ENCODE measurements around the gene CDK11B.

CDK11B gene

GRCh38 chr1:1631782-1632420, 26.9 kb downstream of the CDK11B start, which contains the start of gene MMP23B:
TSS of gene MMP23B (plus strand) at chr1:1632173. CDS start at chr1:1632219, 46 bp downstream.
- peaks cover 51% of the 10 kb centered on the region for H3K27me3 ChIP-seq
- H3K27ac ChIP-seq: no peak within 1 kb of the TSS
- no peak within 1 kb of the TSS for H3K4me3 ChIP-seq (ENCODE audit: low read depth in 1 of 2, low read length in 1 of 2)
- H3K36me3 ChIP-seq: peaks cover 25% of the 10 kb centered on the region
- no peak for TF ChIP-seq CTCF (IDR thresholded peaks at IDR 0.05)
- no peaks in the 10 kb centered on the region for H3K9me3 ChIP-seq
- peaks cover 2 to 26% of the 10 kb centered on the region in 2 experiments for H3K4me1 ChIP-seq (ENCODE audit: control insufficient read depth in 1 of 2, insufficient read depth in 1 of 2, low read depth in 1 of 2, low read length in 1 of 2)

GRCh38 chr1:1630965-1631781, 27.6 kb downstream of the CDK11B start:
- Histone ChIP-seq H3K27ac (no peak overlapping the region), H3K4me3 (ENCODE audit: low read depth in 1 of 2, low read length in 1 of 2) (no peak overlapping the region)

DNA sequence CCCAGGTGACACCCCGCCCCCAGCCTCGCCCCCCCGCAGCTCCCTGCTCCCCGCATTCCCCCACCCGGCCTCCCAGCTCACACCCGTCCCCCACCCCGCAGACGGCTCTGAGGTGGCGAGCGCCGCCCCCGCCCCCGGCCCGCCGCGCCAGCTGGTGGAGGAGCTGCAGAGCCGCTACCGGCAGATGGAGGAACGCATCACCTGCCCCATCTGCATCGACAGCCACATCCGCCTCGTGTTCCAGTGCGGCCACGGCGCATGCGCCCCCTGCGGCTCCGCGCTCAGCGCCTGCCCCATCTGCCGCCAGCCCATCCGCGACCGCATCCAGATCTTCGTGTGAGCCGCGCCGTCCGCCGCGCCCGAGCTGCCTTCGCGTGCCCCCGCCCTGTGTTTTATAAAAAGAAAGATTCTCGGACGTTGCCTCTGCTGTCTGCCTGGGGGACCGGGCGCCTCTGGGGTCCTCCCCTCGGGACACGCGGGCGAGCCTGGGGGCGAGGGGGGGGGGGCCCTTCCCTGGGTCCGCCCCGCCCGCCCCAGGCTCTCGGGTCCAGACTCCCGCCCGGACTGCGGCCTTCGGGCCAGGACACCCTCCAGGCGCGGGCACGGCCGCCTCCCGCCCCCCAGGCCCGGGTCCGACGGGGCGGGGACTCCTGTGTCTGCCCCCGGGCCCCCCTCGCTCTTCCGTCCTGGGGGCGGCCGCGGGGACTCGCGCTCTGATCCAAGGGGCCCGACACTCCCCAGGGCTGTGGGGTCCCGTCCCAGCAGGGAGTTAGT, 28.4 kb downstream of the CDK11B start:
- H3K27me3 ChIP-seq: peaks cover 51% of the 10 kb centered on the region
- H3K27ac ChIP-seq: no peak overlapping the region
- no peaks in the 10 kb centered on the region for H3K9me3 ChIP-seq
- H3K4me1 ChIP-seq (ENCODE audit: control insufficient read depth in 1 of 2, insufficient read depth in 1 of 2, low read depth in 1 of 2, low read length in 1 of 2): peaks cover 2 to 26% of the 10 kb centered on the region in 2 experiments
- H3K36me3 ChIP-seq: peaks cover 25% of the 10 kb centered on the region
- TF ChIP-seq CTCF (IDR thresholded peaks at IDR 0.05): no peak
- H3K4me3 ChIP-seq (ENCODE audit: low read depth in 1 of 2, low read length in 1 of 2): peak overlapping the region; percentile 23 to 44

More at GRCh38 chr1:1630965-1631781, 27.6 kb downstream of the CDK11B start:
- Histone ChIP-seq H3K36me3 (peaks cover 22% of the 10 kb centered on the region), H3K9me3 (no peaks in the 10 kb centered on the region), H3K4me1 (ENCODE audit: control insufficient read depth in 1 of 2, insufficient read depth in 1 of 2, low read depth in 1 of 2, low read length in 1 of 2) (peaks cover 2 to 26% of the 10 kb centered on the region in 2 experiments), H3K27me3 (peaks cover 51% of the 10 kb centered on the region)
- TF ChIP-seq CTCF (IDR thresholded peaks at IDR 0.05): no peak

GRCh38 chr1:1629430-1630190, 29.2 kb downstream of the CDK11B start:
- H3K27ac ChIP-seq: no peak overlapping the region
- no peaks in the 10 kb centered on the region for H3K9me3 ChIP-seq

More at GRCh38 chr1:1629430-1630190, 29.2 kb downstream of the CDK11B start:
- TF ChIP-seq CTCF (IDR thresholded peaks at IDR 0.05): no peak
- peaks cover 51% of the 10 kb centered on the region for H3K27me3 ChIP-seq
- no peak overlapping the region for H3K4me3 ChIP-seq (ENCODE audit: low read depth in 1 of 2, low read length in 1 of 2)
- H3K36me3 ChIP-seq: peaks cover 31% of the 10 kb centered on the region
- H3K4me1 ChIP-seq (ENCODE audit: control insufficient read depth in 1 of 2, insufficient read depth in 1 of 2, low read depth in 1 of 2, low read length in 1 of 2): peaks cover 2 to 26% of the 10 kb centered on the region in 2 experiments

Data from neutrophil (primary cell).